GM10266 (cell line): Measurements from ENCODE around the gene JPT2.

Source experiments
- DNase-seq: peaks from one replicate; pipeline ENCODE4 v3.0.0; 2012; ENCODE audit errors: extremely low spot score
- TF ChIP-seq, protein P1 (sequence below): IDR thresholded peaks from 2 replicates; pipeline ENCODE4 v1.5.1; 2012; ENCODE audit warnings: mild to moderate bottlenecking, low read depth; ENCODE audit not compliant: control insufficient read depth, insufficient read depth; ENCODE audit errors: missing control alignments

The JPT2 gene

DNA sequence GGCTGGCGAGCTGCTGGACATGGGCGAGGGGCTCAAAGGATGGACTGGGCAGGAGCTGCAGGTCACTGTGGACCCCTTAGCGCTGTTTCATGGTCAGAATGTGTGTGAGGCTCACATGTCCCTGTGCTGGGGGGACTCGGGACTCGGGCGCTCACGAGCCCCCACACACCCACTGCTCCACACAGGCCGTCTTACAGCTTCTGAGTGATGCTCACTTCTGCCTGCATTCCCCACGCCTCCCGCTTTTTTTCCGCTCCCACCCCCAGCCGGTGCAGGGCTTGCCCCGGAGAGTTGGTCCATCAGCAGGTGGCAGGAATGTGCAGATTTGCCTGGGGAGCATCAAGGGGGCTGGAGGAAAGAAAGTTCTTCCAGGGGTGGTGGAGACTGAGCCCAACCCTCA, 20.2 kb upstream of the JPT2 start:
- no peak for DNase-seq
- TF ChIP-seq, protein P1, sequence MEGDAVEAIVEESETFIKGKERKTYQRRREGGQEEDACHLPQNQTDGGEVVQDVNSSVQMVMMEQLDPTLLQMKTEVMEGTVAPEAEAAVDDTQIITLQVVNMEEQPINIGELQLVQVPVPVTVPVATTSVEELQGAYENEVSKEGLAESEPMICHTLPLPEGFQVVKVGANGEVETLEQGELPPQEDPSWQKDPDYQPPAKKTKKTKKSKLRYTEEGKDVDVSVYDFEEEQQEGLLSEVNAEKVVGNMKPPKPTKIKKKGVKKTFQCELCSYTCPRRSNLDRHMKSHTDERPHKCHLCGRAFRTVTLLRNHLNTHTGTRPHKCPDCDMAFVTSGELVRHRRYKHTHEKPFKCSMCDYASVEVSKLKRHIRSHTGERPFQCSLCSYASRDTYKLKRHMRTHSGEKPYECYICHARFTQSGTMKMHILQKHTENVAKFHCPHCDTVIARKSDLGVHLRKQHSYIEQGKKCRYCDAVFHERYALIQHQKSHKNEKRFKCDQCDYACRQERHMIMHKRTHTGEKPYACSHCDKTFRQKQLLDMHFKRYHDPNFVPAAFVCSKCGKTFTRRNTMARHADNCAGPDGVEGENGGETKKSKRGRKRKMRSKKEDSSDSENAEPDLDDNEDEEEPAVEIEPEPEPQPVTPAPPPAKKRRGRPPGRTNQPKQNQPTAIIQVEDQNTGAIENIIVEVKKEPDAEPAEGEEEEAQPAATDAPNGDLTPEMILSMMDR: no peak

DNA sequence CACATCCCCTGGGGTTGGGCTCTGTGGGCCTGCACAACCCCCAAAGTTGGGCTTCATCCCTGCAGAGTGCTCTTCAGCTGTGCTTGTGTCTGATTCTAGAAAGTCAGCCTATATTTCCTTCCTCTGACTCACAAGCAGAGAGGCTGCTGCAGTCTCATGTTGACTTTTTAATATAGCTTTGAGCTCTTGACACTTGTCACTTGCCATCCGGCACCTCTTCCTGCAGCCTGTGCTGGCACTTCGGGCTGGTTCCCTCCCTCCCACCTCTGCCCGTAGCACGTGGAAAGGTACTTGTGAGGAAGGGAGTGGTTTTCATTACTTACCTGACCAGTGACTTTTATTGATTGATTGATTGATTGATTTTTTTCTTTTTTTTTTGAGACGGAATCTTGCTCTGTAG, 19.0 kb upstream of the JPT2 start:
- TF ChIP-seq, protein P1: no peak
- no peak for DNase-seq

DNA sequence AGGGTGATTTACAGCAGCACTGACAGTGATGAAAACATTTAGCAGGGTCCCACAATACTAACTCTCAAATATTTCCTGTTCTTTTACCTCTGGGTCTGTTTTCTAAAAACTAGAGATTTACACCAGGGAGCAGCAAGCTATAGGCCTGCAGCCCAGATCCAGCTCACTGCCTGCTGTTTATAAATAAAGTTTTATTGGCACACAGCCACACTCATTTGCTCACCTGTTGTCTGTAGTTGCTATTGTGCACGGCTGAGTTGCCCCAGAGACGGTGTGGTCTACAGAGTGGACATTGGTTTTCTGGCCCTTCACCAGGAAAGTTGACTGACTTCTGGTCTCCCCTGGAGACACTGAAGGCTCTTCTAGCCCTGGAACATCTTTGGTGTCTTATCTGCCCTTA, 16.3 kb upstream of the JPT2 start:
- TF ChIP-seq, protein P1: no peak
- no peak for DNase-seq

DNA sequence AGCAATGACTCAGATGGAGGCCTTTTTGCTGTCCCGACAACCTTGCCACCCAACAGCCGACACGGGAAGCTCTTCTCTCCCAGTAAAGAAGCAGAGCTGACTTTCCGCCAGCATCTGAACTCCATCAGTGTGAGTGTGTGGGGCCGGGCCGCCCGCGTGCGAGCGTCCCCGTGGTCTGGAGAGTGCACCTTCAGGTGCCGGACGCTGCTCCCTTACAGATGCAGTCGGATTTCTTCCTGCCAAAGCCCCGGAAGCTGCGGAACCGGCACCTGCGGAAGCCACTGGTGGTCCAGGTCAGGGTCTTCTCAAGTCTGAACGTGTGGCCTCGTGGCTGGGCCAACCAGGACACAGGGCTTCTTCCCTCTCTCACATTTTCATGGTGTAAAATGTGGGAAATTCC, 15.5 kb upstream of the JPT2 start:
- TF ChIP-seq, protein P1: no peak
- no peak for DNase-seq

DNA sequence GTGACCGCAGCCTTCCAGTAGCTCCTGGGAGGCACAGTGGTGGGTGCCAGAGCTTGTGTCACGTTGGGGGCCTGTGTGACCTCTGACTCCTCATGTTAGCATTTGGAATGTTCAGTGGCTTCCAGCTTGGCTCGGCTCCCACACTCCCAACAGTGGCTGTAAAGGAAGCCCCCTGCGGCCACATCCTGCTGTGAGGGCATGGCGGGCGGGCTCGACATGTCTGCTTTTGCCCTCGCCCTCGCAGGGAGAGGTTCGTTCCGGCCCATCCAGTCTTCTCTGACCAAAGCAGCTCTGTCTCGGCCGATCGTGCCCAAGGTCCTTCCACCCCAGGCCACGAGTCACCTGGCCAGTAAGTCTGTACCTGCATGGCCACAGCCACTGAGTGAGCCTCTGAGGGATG, 12.2 kb upstream of the JPT2 start:
- DNase-seq: no peak
- TF ChIP-seq, protein P1: no peak

DNA sequence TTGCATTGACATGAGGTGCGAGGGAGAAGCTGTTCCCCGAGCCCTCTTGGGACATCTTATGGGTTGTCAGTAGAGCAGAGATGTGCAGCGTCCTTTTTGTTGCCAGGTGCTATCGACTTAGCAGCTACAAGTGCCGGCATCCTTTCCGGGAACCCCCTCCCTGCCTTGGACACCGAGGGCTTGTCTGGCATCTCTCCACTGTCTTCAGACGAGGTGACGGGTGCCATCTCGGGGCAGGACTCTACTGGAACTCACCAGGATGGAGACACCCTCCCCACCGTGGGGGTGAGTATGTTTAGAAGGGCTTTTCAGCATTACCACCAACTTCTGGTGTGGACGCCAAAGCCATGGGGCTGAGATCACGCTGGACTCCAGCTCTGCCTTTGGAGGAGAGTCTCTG, 11.8 kb upstream of the JPT2 start:
- TF ChIP-seq, protein P1: no peak
- DNase-seq: no peak

DNA sequence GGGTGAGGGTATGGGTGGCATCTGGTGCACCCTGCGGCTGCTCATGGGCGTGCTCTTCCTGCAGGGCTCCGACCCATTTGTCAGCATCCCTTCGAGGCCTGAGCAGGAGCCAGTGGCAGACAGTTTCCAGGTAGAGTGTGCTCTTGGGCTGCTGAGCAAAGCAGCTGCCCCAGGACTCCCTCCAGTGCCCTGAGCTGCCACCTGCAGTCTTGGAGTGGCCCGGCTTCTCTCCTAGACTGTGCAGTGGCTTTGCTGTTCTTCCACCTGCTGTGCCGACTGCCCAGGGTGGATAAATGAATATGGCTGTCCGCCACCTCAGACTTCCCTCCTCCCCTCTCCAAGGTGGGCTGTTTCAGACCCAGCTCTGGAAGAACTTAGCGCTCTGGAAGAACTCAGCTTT, 10.8 kb upstream of the JPT2 start:
- DNase-seq: no peak
- TF ChIP-seq, protein P1: no peak
